Uterus (tissue), 4 donors: ENCODE measurements around the gene CARD16. TPM values are rescaled to one million over a fixed set of nuclear protein-coding genes. Genes with fewer than 3 reads are reported as not detected.

Experiments
- DNase-seq, 2 donors: peaks; one replicate each; pipeline ENCODE4 v3.0.0-alpha.2; 2019 to 2020
- H3K27ac ChIP-seq, 2 donors: fragments of 200-600 bp; sonication (generic); 1 replicate in 1 of 2; 2 replicates in 1 of 2; pipeline ENCODE4 v1.5.1; 2016 to 2018
- H3K27me3 ChIP-seq, 2 donors: fragments of 200-600 bp; sonication (generic); one replicate each; pipeline ENCODE4 v1.5.1; 2018 to 2019; ENCODE audit warnings: control low read depth in 1 of 2
- H3K36me3 ChIP-seq, 2 donors: fragments of 200-600 bp; sonication (generic); one replicate each; pipeline ENCODE4 v1.5.1; 2019; ENCODE audit warnings: control low read depth in 1 of 2
- H3K4me1 ChIP-seq, 2 donors: fragments of 200-600 bp; sonication (generic); one replicate each; pipeline ENCODE4 v1.5.1; 2018 to 2019; ENCODE audit warnings: control low read depth in 1 of 2
- H3K4me3 ChIP-seq, 2 donors: fragments of 200-600 bp; sonication (generic); 1 replicate in 1 of 2; 2 replicates in 1 of 2; pipeline ENCODE4 v1.5.1; 2018 to 2019; ENCODE audit warnings: mild to moderate bottlenecking in 1 of 2
- H3K9me3 ChIP-seq, 2 donors: fragments of 200-600 bp; sonication (generic); one replicate each; pipeline ENCODE4 v1.5.1; 2019; ENCODE audit warnings: control low read depth in 1 of 2
- CTCF ChIP-seq, 4 experiments: fragments of 200-600 bp in 2 of 4; fragments of 450-650 bp in 2 of 4; sonication (generic) in 2 of 4; IDR thresholded peaks; one replicate each; pipeline ENCODE4 v1.5.1; 2016 to 2019; ENCODE audit warnings: antibody characterized with exemption in 4 of 4, mild to moderate bottlenecking in 2 of 4, moderate library complexity in 1 of 4
- POLR2A ChIP-seq, 2 donors: fragments of 450-650 bp; IDR thresholded peaks; one replicate each; pipeline ENCODE4 v1.6.1; 2016; ENCODE audit warnings: antibody characterized with exemption in 2 of 2, mild to moderate bottlenecking in 1 of 2, moderate library complexity in 1 of 2
- intact Hi-C: fragments of 100-400 bp; cut with DNase I; formaldehyde crosslinking; loops from one replicate; pipeline ENCODE4 v1.15.1; 2023; ENCODE audit warnings: low total_unique reads
- total RNA-seq, 4 donors: library from RNA; depleted of rRNA in 3 of 4; stranded (reverse); fragments of >200 nt in 3 of 4; gene quantifications; one replicate each; pipeline versions ENCODE4 v1.1.0 to v1.2.4, GENCODE V29; 2014 to 2023
- donor health status: DM: yes; HTN: yes; CAD: no.

Gene CARD16
- total RNA-seq, 4 donors from 2014 or later = 3.7 to 17.0 TPM; not detected in 2

- intact Hi-C loops = no loop called here
- Histone ChIP-seq H3K27me3 (no peaks in the 10 kb centered on the region), H3K4me1 (no peaks in the 10 kb centered on the region), H3K27ac (no peak overlapping the region), H3K36me3 (no peaks in the 10 kb centered on the region), H3K9me3 (no peaks in the 10 kb centered on the region), H3K4me3 (no peak overlapping the region)
- no peak for DNase-seq
- TF ChIP-seq CTCF (IDR thresholded peaks at IDR 0.05) = no peak
- TF ChIP-seq POLR2A (IDR thresholded peaks at IDR 0.05) = no peak
Observed at GRCh38 chr11:104999721-105000120, 45.4 kb downstream of the CARD16 start.

GRCh38 chr11:104997288-104997687 is 47.8 kb downstream of the CARD16 start:
- H3K27ac ChIP-seq = no peak overlapping the region
- no peaks in the 10 kb centered on the region for H3K4me1 ChIP-seq
- no peak for TF ChIP-seq POLR2A (IDR thresholded peaks at IDR 0.05)
- no peak for TF ChIP-seq CTCF (IDR thresholded peaks at IDR 0.05)
- no peaks in the 10 kb centered on the region for H3K9me3 ChIP-seq
- H3K36me3 ChIP-seq = no peaks in the 10 kb centered on the region
- H3K27me3 ChIP-seq = no peaks in the 10 kb centered on the region
- DNase-seq = no peak
- H3K4me3 ChIP-seq = no peak overlapping the region
- intact Hi-C loops = no loop called here

- Histone ChIP-seq H3K4me3 (no peak overlapping the region), H3K9me3 (no peaks in the 10 kb centered on the region), H3K36me3 (no peaks in the 10 kb centered on the region), H3K27ac (no peak overlapping the region), H3K27me3 (no peaks in the 10 kb centered on the region), H3K4me1 (no peaks in the 10 kb centered on the region)
- intact Hi-C loops = no loop called here
- DNase-seq = no peak
- TF ChIP-seq POLR2A (IDR thresholded peaks at IDR 0.05) (no peak), CTCF (IDR thresholded peaks at IDR 0.05) (no peak)
Observed at GRCh38 chr11:104995001-104995408, 50.1 kb downstream of the CARD16 start.

- Histone ChIP-seq H3K9me3 (no peaks in the 10 kb centered on the region), H3K27ac (no peak overlapping the region), H3K27me3 (no peaks in the 10 kb centered on the region), H3K36me3 (no peaks in the 10 kb centered on the region), H3K4me3 (no peak overlapping the region), H3K4me1 (no peaks in the 10 kb centered on the region)
- TF ChIP-seq CTCF (IDR thresholded peaks at IDR 0.05) (no peak), POLR2A (IDR thresholded peaks at IDR 0.05) (no peak)
- DNase-seq = no peak
- intact Hi-C loops = no loop called here
Observed at GRCh38 chr11:104992781-104993180, 52.4 kb downstream of the CARD16 start.

GRCh38 chr11:104991994-104992393 is 53.1 kb downstream of the CARD16 start:
- intact Hi-C loops = no loop called here
- no peak for DNase-seq
- Histone ChIP-seq H3K4me3 (no peak overlapping the region), H3K27me3 (no peaks in the 10 kb centered on the region), H3K4me1 (no peaks in the 10 kb centered on the region), H3K9me3 (no peaks in the 10 kb centered on the region), H3K27ac (no peak overlapping the region), H3K36me3 (no peaks in the 10 kb centered on the region)
- TF ChIP-seq CTCF (IDR thresholded peaks at IDR 0.05) = no peak
- no peak for TF ChIP-seq POLR2A (IDR thresholded peaks at IDR 0.05)

Other genes starting within 250 kb of the CARD16 start
- gene CASP12, start 146.9 kb downstream of the CARD16 start, total RNA-seq = 10 to 100 TPM in 1 of 4 donors, 1 to 10 TPM in 3; 1.2 to 20.7 (median 4.9) TPM
- 10 to 100 TPM; 39.4 to 67.1 (median 59.8) TPM for gene CASP4, start 76.8 kb downstream of the CARD16 start, total RNA-seq
- gene CASP5, start 22.2 kb downstream of the CARD16 start, total RNA-seq = not detected
- 10 to 100 TPM in 3 of 4 donors, 1 to 10 TPM in 1; 5.8 to 33.8 (median 16.9) TPM for gene CASP1, start 10.2 kb downstream of the CARD16 start, total RNA-seq
- gene CARD18, start 94.4 kb upstream of the CARD16 start, total RNA-seq = not detected